Fibroblast of skin of right quadriceps (primary cell): ENCODE data around the gene ANKRD10.

Source experiments
- DNase-seq: peaks from one replicate; pipeline ENCODE4 v3.0.0-alpha.2; 2013

ANKRD10 gene

DNA sequence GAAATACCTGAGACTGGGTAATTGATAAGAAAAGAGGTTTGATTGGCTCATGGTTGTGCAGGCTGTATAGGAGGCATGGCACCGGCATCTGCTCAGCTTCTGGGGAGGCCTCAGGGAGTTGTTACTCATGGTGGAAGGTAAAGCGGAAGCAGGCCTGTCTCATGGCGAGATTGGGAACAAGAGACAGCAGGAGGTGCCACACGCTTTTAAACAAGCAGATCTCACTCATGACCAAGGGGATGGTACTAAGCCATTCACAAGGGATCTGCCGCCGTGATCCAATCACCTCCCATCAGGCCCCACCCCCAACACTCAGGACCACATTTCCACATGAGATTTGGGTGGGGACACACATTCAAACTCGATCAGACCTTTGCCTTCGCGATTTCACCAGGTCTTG lies 86.2 kb downstream of the ANKRD10 start:
- DNase-seq: no peak
